MG63 (cell line): ENCODE data around the gene ZDHHC5. TPM values are rescaled to one million over a fixed set of nuclear protein-coding genes. Genes with fewer than 3 reads are reported as not detected.

Experiments used
- DNase-seq: peaks from one replicate; pipeline ENCODE4 v3.0.0-alpha.2; 2020
- H3K27me3 ChIP-seq: fragments of 250-450 bp; sonication (Bioruptor Pico); 2 replicates; pipeline ENCODE4 v1.5.1; 2020; ENCODE audit warnings: mild to moderate bottlenecking, moderate library complexity
- H3K36me3 ChIP-seq: fragments of 250-450 bp; sonication (Bioruptor Pico); 2 replicates; pipeline ENCODE4 v1.5.1; 2020; ENCODE audit warnings: mild to moderate bottlenecking, moderate library complexity
- H3K4me3 ChIP-seq: fragments of 250-450 bp; sonication (Bioruptor Pico); 2 replicates; pipeline ENCODE4 v1.5.1; 2020; ENCODE audit warnings: mild to moderate bottlenecking, moderate library complexity
- H3K9me3 ChIP-seq: fragments of 250-450 bp; sonication (Bioruptor Pico); 2 replicates; pipeline ENCODE4 v1.5.1; 2020; ENCODE audit warnings: mild to moderate bottlenecking, moderate library complexity
- total RNA-seq: library from RNA; depleted of rRNA; stranded (reverse); fragments of >200 nt; shearing (Covaris generic); gene quantifications from 2 replicates; pipeline ENCODE4 v1.2.3, GENCODE V29; 2014; ENCODE audit warnings: low replicate concordance; rRNA removed

Gene ZDHHC5
- 30.5 and 33.3 TPM in 2 replicates for total RNA-seq

GRCh38 chr11:57667736-57668433 is at the start of gene ZDHHC5:
ZDHHC5 (plus strand) TSS chr11:57668114; CDS start chr11:57673091, 4,977 bp downstream.
- H3K27me3 ChIP-seq: no peaks in the 10 kb centered on the region
- peak within 1 kb of the TSS; percentile 92 for H3K4me3 ChIP-seq
- peak; percentile 99 for DNase-seq
- no peaks in the 10 kb centered on the region for H3K9me3 ChIP-seq
- peaks cover 30% of the 10 kb centered on the region for H3K36me3 ChIP-seq

- H3K36me3 ChIP-seq: no peaks in the 10 kb centered on the region
- H3K27me3 ChIP-seq: peaks cover 4% of the 10 kb centered on the region
- no peak overlapping the region for H3K4me3 ChIP-seq
- no peak for DNase-seq
- 0 out of 2 replicates have a peak, but pooled peaks cover 6% of the 10 kb centered on the region for H3K9me3 ChIP-seq
These were observed 49.5 kb upstream of the ZDHHC5 start for GRCh38 chr11:57618438-57618837.

- peaks cover 4% of the 10 kb centered on the region for H3K27me3 ChIP-seq
- no peaks in the 10 kb centered on the region for H3K36me3 ChIP-seq
- DNase-seq: no peak
- no peak overlapping the region for H3K4me3 ChIP-seq
- H3K9me3 ChIP-seq: 0 out of 2 replicates have a peak, but pooled peaks cover 6% of the 10 kb centered on the region
These were observed 48.6 kb upstream of the ZDHHC5 start for GRCh38 chr11:57619331-57619730.

GRCh38 chr11:57620467-57620866 is 47.4 kb upstream of the ZDHHC5 start:
- Histone ChIP-seq H3K27me3 (peaks cover 2% of the 10 kb centered on the region), H3K4me3 (no peak overlapping the region), H3K36me3 (no peaks in the 10 kb centered on the region), H3K9me3 (0 out of 2 replicates have a peak, but pooled peaks cover 6% of the 10 kb centered on the region)
- no peak for DNase-seq

- Histone ChIP-seq H3K36me3 (no peaks in the 10 kb centered on the region), H3K27me3 (no peaks in the 10 kb centered on the region), H3K9me3 (0 out of 2 replicates have a peak, but pooled peaks cover 6% of the 10 kb centered on the region), H3K4me3 (no peak overlapping the region)
- DNase-seq: no peak
These were observed 45.7 kb upstream of the ZDHHC5 start for GRCh38 chr11:57622263-57622662.

GRCh38 chr11:57624864-57625263 is 43.0 kb upstream of the ZDHHC5 start:
- Histone ChIP-seq H3K9me3 (0 out of 2 replicates have a peak, but pooled peaks cover 4% of the 10 kb centered on the region), H3K36me3 (no peaks in the 10 kb centered on the region), H3K4me3 (no peak overlapping the region), H3K27me3 (no peaks in the 10 kb centered on the region)
- DNase-seq: no peak

- H3K4me3 ChIP-seq: no peak overlapping the region
- H3K36me3 ChIP-seq: no peaks in the 10 kb centered on the region
- H3K9me3 ChIP-seq: no peaks in the 10 kb centered on the region
- no peak for DNase-seq
- peaks cover 2% of the 10 kb centered on the region; the same call in 1 of the 2 replicates for H3K27me3 ChIP-seq
These were observed 41.0 kb upstream of the ZDHHC5 start for GRCh38 chr11:57626895-57627294.

GRCh38 chr11:57630171-57630570 is 37.7 kb upstream of the ZDHHC5 start:
- no peak overlapping the region for H3K4me3 ChIP-seq
- H3K36me3 ChIP-seq: no peaks in the 10 kb centered on the region
- H3K9me3 ChIP-seq: no peaks in the 10 kb centered on the region
- no peak for DNase-seq
- H3K27me3 ChIP-seq: peaks cover 2% of the 10 kb centered on the region; the same call in 1 of the 2 replicates

- DNase-seq: no peak
- Histone ChIP-seq H3K36me3 (no peaks in the 10 kb centered on the region), H3K4me3 (no peak overlapping the region), H3K27me3 (peaks cover 2% of the 10 kb centered on the region; the same call in 1 of the 2 replicates), H3K9me3 (no peaks in the 10 kb centered on the region)
These were observed 35.8 kb upstream of the ZDHHC5 start for GRCh38 chr11:57632116-57632515.

GRCh38 chr11:57633394-57634070 is 34.4 kb upstream of the ZDHHC5 start:
- DNase-seq: no peak
- H3K4me3 ChIP-seq: no peak overlapping the region
- H3K9me3 ChIP-seq: no peaks in the 10 kb centered on the region
- H3K27me3 ChIP-seq: peaks cover 2% of the 10 kb centered on the region; the same call in 1 of the 2 replicates
- no peaks in the 10 kb centered on the region for H3K36me3 ChIP-seq

- no peak for DNase-seq
- H3K4me3 ChIP-seq: no peak overlapping the region
- no peaks in the 10 kb centered on the region for H3K9me3 ChIP-seq
- H3K27me3 ChIP-seq: peaks cover 2% of the 10 kb centered on the region; the same call in 1 of the 2 replicates
- no peaks in the 10 kb centered on the region for H3K36me3 ChIP-seq
These were observed 33.6 kb upstream of the ZDHHC5 start for GRCh38 chr11:57634311-57634710.

GRCh38 chr11:57635246-57635645 is 32.7 kb upstream of the ZDHHC5 start:
- DNase-seq: no peak
- no peak overlapping the region for H3K4me3 ChIP-seq
- no peaks in the 10 kb centered on the region for H3K9me3 ChIP-seq
- H3K36me3 ChIP-seq: peaks cover 2% of the 10 kb centered on the region; the same call in 1 of the 2 replicates
- H3K27me3 ChIP-seq: peaks cover 2% of the 10 kb centered on the region; the same call in 1 of the 2 replicates

GRCh38 chr11:57637626-57638004 is 30.3 kb upstream of the ZDHHC5 start:
- Histone ChIP-seq H3K36me3 (peaks cover 2% of the 10 kb centered on the region), H3K9me3 (no peaks in the 10 kb centered on the region), H3K27me3 (no peaks in the 10 kb centered on the region), H3K4me3 (peak overlapping the region; percentile 83)
- no peak for DNase-seq

- Histone ChIP-seq H3K4me3 (peak overlapping the region; percentile 83), H3K27me3 (no peaks in the 10 kb centered on the region), H3K9me3 (no peaks in the 10 kb centered on the region), H3K36me3 (peaks cover 2% of the 10 kb centered on the region)
- DNase-seq: peak; percentile 89
These were observed 29.7 kb upstream of the ZDHHC5 start for GRCh38 chr11:57638005-57638781.

GRCh38 chr11:57638811-57639320 is 29.0 kb upstream of the ZDHHC5 start:
- Histone ChIP-seq H3K9me3 (no peaks in the 10 kb centered on the region), H3K27me3 (no peaks in the 10 kb centered on the region), H3K36me3 (peaks cover 2% of the 10 kb centered on the region), H3K4me3 (peak overlapping the region; percentile 83)
- no peak for DNase-seq

- peak; percentile 38 for DNase-seq
These were observed 28.4 kb upstream of the ZDHHC5 start for GRCh38 chr11:57639321-57640067.

More at GRCh38 chr11:57639321-57640067, 28.4 kb upstream of the ZDHHC5 start:
- Histone ChIP-seq H3K4me3 (peak overlapping the region; percentile 83), H3K27me3 (no peaks in the 10 kb centered on the region), H3K36me3 (peaks cover 2% of the 10 kb centered on the region), H3K9me3 (no peaks in the 10 kb centered on the region)
